ELR (cell line): ENCODE data around the gene PAX2.

Experiments
- DNase-seq: peaks from one replicate; pipeline ENCODE4 v3.0.0-alpha.2; 2015; ENCODE audit warnings: low read depth

PAX2 gene

GRCh38 chr10:100739517-100740368, 5.6 kb upstream of the PAX2 start:
- no peak for DNase-seq

GRCh38 chr10:100740476-100741377, 4.7 kb upstream of the PAX2 start:
- no peak for DNase-seq

- no peak for DNase-seq
Measured at GRCh38 chr10:100741378-100742075, 3.9 kb upstream of the PAX2 start.

GRCh38 chr10:100742076-100742771, 3.2 kb upstream of the PAX2 start:
- DNase-seq, result no peak

- no peak for DNase-seq
Measured at GRCh38 chr10:100742936-100743335, 2.4 kb upstream of the PAX2 start.

- peak; percentile 70 for DNase-seq
Measured at GRCh38 chr10:100743626-100744135, 1.7 kb upstream of the PAX2 start.

- no peak for DNase-seq
Measured at GRCh38 chr10:100744136-100744986, 1.0 kb upstream of the PAX2 start.

GRCh38 chr10:100745882-100746783, 751 bp downstream of the PAX2 start:
- DNase-seq, result no peak

- DNase-seq, result no peak
Measured at GRCh38 chr10:100746784-100747455, 1.5 kb downstream of the PAX2 start.

- no peak for DNase-seq
Measured at GRCh38 chr10:100747456-100748230, 2.3 kb downstream of the PAX2 start.

GRCh38 chr10:100748231-100749058, 3.1 kb downstream of the PAX2 start:
- no peak for DNase-seq

GRCh38 chr10:100749059-100749308, 3.6 kb downstream of the PAX2 start:
- DNase-seq, result no peak

- DNase-seq, result no peak
Measured at GRCh38 chr10:100749309-100750217, 4.2 kb downstream of the PAX2 start.

GRCh38 chr10:100750291-100751210, 5.2 kb downstream of the PAX2 start:
- no peak for DNase-seq

GRCh38 chr10:100751211-100751933, 6.0 kb downstream of the PAX2 start:
- no peak for DNase-seq
